Heart left ventricle (tissue), 16 donors: ENCODE results near the gene IRF2. TPM values are rescaled to one million over a fixed set of nuclear protein-coding genes. Genes with fewer than 3 reads are reported as not detected.

Source experiments
- ATAC-seq, 4 donors: fragments of 200-7000 bp; cut with Tn5 transposase; one replicate each; pipeline ENCODE4 v1.9.1; 2020 to 2022; ENCODE audit warnings: moderate library complexity in 4 of 4, mild to moderate bottlenecking in 3 of 4, moderate number of reproducible peaks in 1 of 4
- DNase-seq, 5 donors: peaks; one replicate each; pipeline ENCODE4 v3.0.0-alpha.2; 2020
- H3K27ac ChIP-seq, 12 donors: fragments of 200-600 bp; sonication (generic) in 4 of 12; one replicate each; pipeline versions ENCODE4 v1.5.0 to v1.8.0; 2016 to 2022; ENCODE audit warnings: mild to moderate bottlenecking in 2 of 12
- H3K27me3 ChIP-seq, 9 donors: fragments of 200-600 bp; sonication (generic) in 2 of 9; one replicate each; pipeline versions ENCODE4 v1.5.1 to v1.8.0; 2016 to 2022; ENCODE audit warnings: mild to moderate bottlenecking in 3 of 9
- H3K36me3 ChIP-seq, 9 donors: fragments of 200-600 bp; sonication (generic) in 2 of 9; one replicate each; pipeline versions ENCODE4 v1.5.0 to v1.8.0; 2018 to 2022; ENCODE audit warnings: mild to moderate bottlenecking in 2 of 9
- H3K4me1 ChIP-seq, 12 donors: fragments of 200-600 bp; sonication (generic) in 4 of 12; one replicate each; pipeline versions ENCODE4 v1.5.0 to v1.8.0; 2016 to 2022; ENCODE audit warnings: mild to moderate bottlenecking in 3 of 12
- H3K4me3 ChIP-seq, 12 donors: fragments of 200-600 bp; sonication (generic) in 4 of 12; one replicate each; pipeline versions ENCODE4 v1.5.0 to v1.8.0; 2017 to 2022; ENCODE audit warnings: mild to moderate bottlenecking in 9 of 12, moderate library complexity in 4 of 12
- H3K9me3 ChIP-seq, 12 donors: fragments of 200-600 bp; sonication (generic) in 4 of 12; one replicate each; pipeline versions ENCODE4 v1.5.0 to v1.8.0; 2016 to 2022; ENCODE audit warnings: mild to moderate bottlenecking in 1 of 12
- CTCF ChIP-seq, 12 donors: fragments of 200-600 bp; sonication (generic) in 4 of 12; IDR thresholded peaks; one replicate each; pipeline versions ENCODE4 v1.5.0 to v1.8.0; 2018 to 2022; ENCODE audit warnings: antibody characterized with exemption in 12 of 12, mild to moderate bottlenecking in 5 of 12
- POLR2A ChIP-seq, 2 donors: fragments of 450-650 bp; IDR thresholded peaks; one replicate each; pipeline ENCODE4 v1.6.1; 2017; ENCODE audit warnings: antibody characterized with exemption in 2 of 2, mild to moderate bottlenecking in 2 of 2, moderate library complexity in 2 of 2
- WGBS, 4 donors: extraction: QIAGEN DNeasy Blood & Tissue Kit in 2 of 4; methylation state at CpG; one replicate each; pipeline versions ENCODE4 v1.1.5 to v1.1.7; 2013 to 2018; 5-methylcytosine and 5-hydroxymethylcytosine counted together
- intact Hi-C, 10 donors: fragments of 100-400 bp; cut with DNase I; formaldehyde crosslinking; loops; one replicate each; pipeline versions ENCODE4 v1.11.1 to v1.14.2; 2022
- polyA plus RNA-seq, 2 donors: library from polyadenylated mRNA; stranded (reverse); fragments of 200-250 nt; gene quantifications; one replicate each; pipeline ENCODE4 v1.2.3, GENCODE V29; 2013
- total RNA-seq, 9 donors: library from RNA; depleted of rRNA in 2 of 9; stranded (reverse); fragments of >200 nt in 2 of 9; fragmentation: NEBNext Ultra II Directional in 3 of 9; extraction: Animal tissue kit (Norgen Biotek cat#: 25700) in 3 of 9; gene quantifications; one replicate each; pipeline versions ENCODE4 v1.1.0 to v1.2.4, GENCODE V29; 2016 to 2023
- donor health status: ischemic (EF 13 %, LVEDD 7.1; RV severe dilation, severe dysfunction).
- donor health status: healthy with polysubstance abuse.
- donor health status: DM: no; HTN: yes; CAD: no.
- donor health status: DM: no; HTN: no; CAD: no.
- donor health status: ischemic (EF 25% LVEDD 6.9; RV normal size, moderate dysfunction).
- donor health status: ischemic (EF 25% LVEDD 5.7; RV mildly dilated, moderate dysfunction).
- donor health status: healthy.
- donor health status: DM: yes; HTN: yes; CAD: no.
- donor health status: ischemic (EF 35%, LVEDD 5.7; RV mildly dilated, moderate dysfunction).
- donor health status: nonischemic (EF 11% LVEDD 7.7; RV severe dilation, severe dysfunction).
- donor health status: DM: yes; HTN: yes; CAD: no.
- donor health status: PGD.
- donor health status: ischemic (EF 29% LVEDD 5.4; RV normal size, mild dysfunction).
- donor health status: nonischemic (EF 23%, LVEDD 6.1; RV moderate dilation, normal function).

IRF2 gene
- total and polyA plus RNA-seq, 11 donors = 11.5 to 47.2 (median 26.0) TPM

GRCh38 chr4:184416913-184417734 lies 57.2 kb downstream of the IRF2 start:
- intact Hi-C loops = no loop called here
- ATAC-seq = peak in 1 of 4 donors; percentile 32
- WGBS, 4 donors = 58 to 67% (median 63%) methylated on average over 12 of the region's 12 CpGs
- DNase-seq = no peak
- Histone ChIP-seq H3K4me3 (peak overlapping the region in 10 of 12 donors; percentile 4 to 54 (median 32)), H3K36me3 (peaks cover 0 to 58% (median 46%) of the 10 kb centered on the region in 9 donors), H3K9me3 (peaks cover 0 to under 1% (median 0%) of the 10 kb centered on the region in 12 donors), H3K27ac (peak overlapping the region; percentile 33 to 93 (median 68)), H3K27me3 (no peaks in the 10 kb centered on the region), H3K4me1 (peaks cover 6 to 85% (median 47%) of the 10 kb centered on the region in 12 donors)
- TF ChIP-seq POLR2A (IDR thresholded peaks at IDR 0.05) (no peak), CTCF (IDR thresholded peaks at IDR 0.05) (no peak)

GRCh38 chr4:184415071-184415470 lies 59.3 kb downstream of the IRF2 start:
- 90 to 93% (median 91%) methylated on average over 6 of the region's 6 CpGs for WGBS, 4 donors
- no peak overlapping the region for H3K4me3 ChIP-seq
- H3K36me3 ChIP-seq = peaks cover 0 to 62% (median 46%) of the 10 kb centered on the region in 9 donors
- no peaks in the 10 kb centered on the region for H3K27me3 ChIP-seq
- peaks cover 6 to 69% (median 47%) of the 10 kb centered on the region in 12 donors for H3K4me1 ChIP-seq
- TF ChIP-seq POLR2A (IDR thresholded peaks at IDR 0.05) (no peak), CTCF (IDR thresholded peaks at IDR 0.05) (no peak)
- no peaks in the 10 kb centered on the region for H3K9me3 ChIP-seq
- intact Hi-C loops = no loop called here
- no peak for DNase-seq
- peak overlapping the region in 1 of 12 donors; percentile 73 for H3K27ac ChIP-seq
- no peak for ATAC-seq

GRCh38 chr4:184413261-184414046 lies 60.9 kb downstream of the IRF2 start:
- DNase-seq = no peak
- Histone ChIP-seq H3K27ac (peak overlapping the region; percentile 27 to 78 (median 64)), H3K27me3 (no peaks in the 10 kb centered on the region), H3K9me3 (no peaks in the 10 kb centered on the region), H3K4me3 (no peak overlapping the region), H3K4me1 (peaks cover 6 to 70% (median 60%) of the 10 kb centered on the region in 12 donors), H3K36me3 (peaks cover 0 to 62% (median 42%) of the 10 kb centered on the region in 9 donors)
- intact Hi-C loops = loop anchor here in 2 of 10 donors (5.0 kb wide), 2 partner anchors 54 to 59 kb away; partner anchors contain the start of gene IRF2 (in 1 of the 2)
- TF ChIP-seq CTCF (IDR thresholded peaks at IDR 0.05) (no peak), POLR2A (IDR thresholded peaks at IDR 0.05) (no peak)
- WGBS, 4 donors = 39 to 48% (median 45%) methylated on average over 13 of the region's 13 CpGs
- ATAC-seq = peak in 3 of 4 donors; percentile 38 to 67 (median 59)
